ENCODE results near the gene TTLL7.

- TF ChIP-seq CTCF (IDR thresholded peaks at IDR 0.05) = no peak
- TF ChIP-seq POLR2A (IDR thresholded peaks at IDR 0.05) = no peak
These were observed 22.0 kb downstream of the TTLL7 start for GRCh38 chr1:83976920-83977319.
